PC-9 (cell line): Measurements from ENCODE around the gene NOCT. TPM values are rescaled to one million over a fixed set of nuclear protein-coding genes. Genes with fewer than 3 reads are reported as not detected.

Experiments
- BruUV-seq: library from RNA; stranded (reverse); fragments of 400-500 nt; replicated peaks from 2 replicates; lab custom pipeline; 2021; lab: Mats Ljungman, UMichigan
- CTCF ChIA-PET: fragments of 300-600 bp; sonication (Branson Sonifier 250); formaldehyde crosslinking; loops from one replicate; lab custom pipeline; 2022; ENCODE audit warnings: antibody characterized with exemption; lab: Charles Lee
- POLR2A ChIA-PET: fragments of 300-600 bp; sonication (Branson Sonifier 250); formaldehyde crosslinking; loops from one replicate; lab custom pipeline; 2022; ENCODE audit warnings: antibody characterized with exemption; ENCODE audit not compliant: unreplicated experiment; lab: Charles Lee
- DNase-seq, 2 experiments: peaks; one replicate each; pipeline versions ENCODE4 v3.0.0 to v3.0.0-alpha.2; 2015 to 2022; ENCODE audit warnings: mixed read lengths in 1 of 2
- H2AFZ ChIP-seq: fragments of 200-600 bp; sonication (generic); 2 replicates; pipeline ENCODE4 v1.8.1; 2017; ENCODE audit warnings: antibody characterized with exemption
- H3F3A ChIP-seq: fragments of 200-600 bp; sonication (generic); 2 replicates; pipeline ENCODE4 v1.8.1; 2017; ENCODE audit warnings: antibody characterized with exemption, mild to moderate bottlenecking, low read depth; ENCODE audit not compliant: insufficient read depth
- H3K27ac ChIP-seq: fragments of 200-600 bp; sonication (generic); 2 replicates; pipeline ENCODE4 v1.6.1; 2016; ENCODE audit warnings: mixed run types
- H3K27me3 ChIP-seq: fragments of 200-600 bp; sonication (generic); 2 replicates; pipeline ENCODE4 v1.6.1; 2016; ENCODE audit warnings: low read depth, mixed run types; ENCODE audit not compliant: insufficient read depth
- H3K36me3 ChIP-seq: fragments of 200-600 bp; sonication (generic); 2 replicates; pipeline ENCODE4 v1.6.1; 2016; ENCODE audit warnings: low read depth, mixed run types
- H3K4me1 ChIP-seq: fragments of 200-600 bp; sonication (generic); replicated peaks from 2 replicates; pipeline ENCODE4 v1.6.1; 2016; ENCODE audit warnings: mixed run types; ENCODE audit not compliant: insufficient read depth
- H3K4me2 ChIP-seq: fragments of 200-600 bp; sonication (generic); 2 replicates; pipeline ENCODE4 v1.6.1; 2017; ENCODE audit warnings: mixed run types
- H3K4me3 ChIP-seq: fragments of 200-600 bp; sonication (generic); 2 replicates; pipeline ENCODE4 v1.6.1; 2016; ENCODE audit warnings: mixed run types
- H3K79me2 ChIP-seq: fragments of 200-600 bp; sonication (generic); 2 replicates; pipeline ENCODE4 v1.6.1; 2017; ENCODE audit warnings: low read depth, mixed run types
- H3K9me2 ChIP-seq: fragments of 200-600 bp; sonication (generic); 2 replicates; pipeline ENCODE4 v1.8.1; 2017; ENCODE audit warnings: mild to moderate bottlenecking; ENCODE audit not compliant: insufficient read depth
- H3K9me3 ChIP-seq: fragments of 200-600 bp; sonication (generic); 2 replicates; pipeline ENCODE4 v1.8.1; 2016; ENCODE audit warnings: low read depth; ENCODE audit not compliant: insufficient read depth
- H4K20me1 ChIP-seq: fragments of 200-600 bp; sonication (generic); 2 replicates; pipeline ENCODE4 v1.8.1; 2017; ENCODE audit not compliant: insufficient read depth
- EZH2 ChIP-seq: fragments of 200-600 bp; sonication (generic); IDR thresholded peaks from 2 replicates; pipeline ENCODE4 v1.8.0; 2017; ENCODE audit warnings: antibody characterized with exemption, low read depth
- intact Hi-C: fragments of 100-400 bp; cut with micrococcal nuclease; formaldehyde crosslinking; loops from one replicate; pipeline ENCODE4 v1.10.0; 2022; ENCODE audit not compliant: unreplicated experiment
- total RNA-seq: library from RNA; stranded (reverse); gene quantifications from 2 replicates; pipeline ENCODE4 v1.2.3, GENCODE V29; 2021
- TF ChIP-seq, protein P1 (sequence below): fragments of 200-600 bp; sonication (generic); conservative IDR thresholded peaks from 2 replicates; pipeline ENCODE4 v1.6.1; 2017; ENCODE audit warnings: mixed run types, antibody characterized with exemption, mild to moderate bottlenecking, moderate library complexity

Gene NOCT
- total RNA-seq, 1 experiment from 2014 or later: 6.8 TPM

DNA sequence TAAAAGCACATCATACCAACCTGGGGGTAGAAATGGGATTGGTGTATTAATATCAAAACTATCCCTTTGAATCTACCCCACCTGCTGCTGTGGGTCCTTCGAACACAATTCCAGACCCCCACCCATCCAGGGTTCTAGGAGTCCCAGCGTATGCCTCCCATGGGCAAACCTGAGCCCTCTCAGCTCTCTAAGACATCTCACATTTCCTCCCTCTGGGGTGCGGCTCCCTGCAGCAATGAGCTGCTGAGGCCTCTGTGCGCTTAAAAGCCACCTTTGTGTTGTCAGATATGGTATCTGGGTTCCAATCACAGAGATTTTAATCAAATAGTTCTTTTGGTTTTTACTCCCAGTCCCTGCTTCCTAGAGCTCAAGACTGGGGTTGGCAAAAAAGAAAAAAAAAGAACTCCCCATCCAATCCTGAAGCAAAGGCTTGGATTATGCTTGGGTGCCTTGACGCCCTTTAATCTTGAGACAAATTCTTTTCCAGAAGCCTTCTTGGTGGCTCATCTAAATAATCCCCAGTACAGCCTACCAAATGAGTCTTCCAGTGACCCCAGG lies 37.5 kb upstream of the NOCT start:
- CTCF ChIA-PET: no interaction called here
- POLR2A ChIA-PET: interaction anchor here (0.6 kb wide), 1 partner anchor 564 kb away, joined by 9 read pairs; no protein-coding TSS in a partner anchor
- no peaks in the 10 kb centered on the region for H3K9me2 ChIP-seq
- intact Hi-C loops: loop anchor here (1.0 kb wide), 1 partner anchor 36 kb away; no protein-coding TSS in a partner anchor
- H3K27ac ChIP-seq: peak overlapping the region; percentile 10; the same call in 1 of the 2 replicates
- peaks cover 36% of the 10 kb centered on the region for H3K4me1 ChIP-seq
- H3K79me2 ChIP-seq: no peaks in the 10 kb centered on the region
- H3K9me3 ChIP-seq: no peaks in the 10 kb centered on the region
- peaks cover 8% of the 10 kb centered on the region; the same call in 1 of the 2 replicates for H3F3A ChIP-seq
- H3K36me3 ChIP-seq: no peaks in the 10 kb centered on the region
- no peaks in the 10 kb centered on the region for H3K27me3 ChIP-seq
- H3K4me2 ChIP-seq: peak overlapping the region; percentile 26; the same call in 1 of the 2 replicates
- no peak overlapping the region for H3K4me3 ChIP-seq
- no peak for DNase-seq
- no TSS peak for BruUV-seq
- H4K20me1 ChIP-seq: no peaks in the 10 kb centered on the region
- no peak overlapping the region for H2AFZ ChIP-seq
- TF ChIP-seq EZH2: no peak
- TF ChIP-seq, protein P1, sequence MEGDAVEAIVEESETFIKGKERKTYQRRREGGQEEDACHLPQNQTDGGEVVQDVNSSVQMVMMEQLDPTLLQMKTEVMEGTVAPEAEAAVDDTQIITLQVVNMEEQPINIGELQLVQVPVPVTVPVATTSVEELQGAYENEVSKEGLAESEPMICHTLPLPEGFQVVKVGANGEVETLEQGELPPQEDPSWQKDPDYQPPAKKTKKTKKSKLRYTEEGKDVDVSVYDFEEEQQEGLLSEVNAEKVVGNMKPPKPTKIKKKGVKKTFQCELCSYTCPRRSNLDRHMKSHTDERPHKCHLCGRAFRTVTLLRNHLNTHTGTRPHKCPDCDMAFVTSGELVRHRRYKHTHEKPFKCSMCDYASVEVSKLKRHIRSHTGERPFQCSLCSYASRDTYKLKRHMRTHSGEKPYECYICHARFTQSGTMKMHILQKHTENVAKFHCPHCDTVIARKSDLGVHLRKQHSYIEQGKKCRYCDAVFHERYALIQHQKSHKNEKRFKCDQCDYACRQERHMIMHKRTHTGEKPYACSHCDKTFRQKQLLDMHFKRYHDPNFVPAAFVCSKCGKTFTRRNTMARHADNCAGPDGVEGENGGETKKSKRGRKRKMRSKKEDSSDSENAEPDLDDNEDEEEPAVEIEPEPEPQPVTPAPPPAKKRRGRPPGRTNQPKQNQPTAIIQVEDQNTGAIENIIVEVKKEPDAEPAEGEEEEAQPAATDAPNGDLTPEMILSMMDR: no peak

DNA sequence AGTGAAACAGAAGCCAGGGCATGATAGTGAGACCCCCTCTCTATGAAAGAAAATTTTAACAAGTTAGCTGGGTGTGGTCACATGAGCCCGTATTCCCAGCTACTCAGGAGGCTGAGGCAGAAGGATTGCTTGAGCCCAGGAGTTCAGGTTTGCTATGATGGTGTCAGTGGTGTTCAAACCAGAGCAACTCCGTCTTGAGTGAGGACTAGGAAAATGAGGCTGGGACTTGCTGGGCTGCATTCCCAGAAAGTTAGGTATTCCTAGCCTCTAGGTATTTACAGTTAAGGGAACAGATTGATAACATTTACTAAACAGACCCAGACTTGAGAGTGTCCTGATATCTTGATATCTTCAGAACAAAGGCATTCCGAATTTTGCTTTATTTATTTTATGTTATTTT lies 37.0 kb upstream of the NOCT start:
- Histone ChIP-seq H3K4me3 (no peak overlapping the region), H4K20me1 (no peaks in the 10 kb centered on the region), H2AFZ (no peak overlapping the region), H3K4me2 (peak overlapping the region; percentile 26; the same call in 1 of the 2 replicates), H3K36me3 (no peaks in the 10 kb centered on the region), H3K27me3 (no peaks in the 10 kb centered on the region), H3F3A (peaks cover 8% of the 10 kb centered on the region; the same call in 1 of the 2 replicates), H3K9me2 (no peaks in the 10 kb centered on the region), H3K79me2 (no peaks in the 10 kb centered on the region), H3K4me1 (peaks cover 39% of the 10 kb centered on the region), H3K9me3 (no peaks in the 10 kb centered on the region), H3K27ac (peak overlapping the region; percentile 10; the same call in 1 of the 2 replicates)
- BruUV-seq: no TSS peak
- POLR2A ChIA-PET: interaction anchor here (0.6 kb wide), 2 partner anchors 563 to 747 kb away, joined by 4 to 9 read pairs; no protein-coding TSS in a partner anchor
- no peak for TF ChIP-seq EZH2
- TF ChIP-seq, protein P1: no peak
- DNase-seq: peak; percentile 54 to 79
- intact Hi-C loops: loop anchor here (1.0 kb wide), 1 partner anchor 36 kb away; no protein-coding TSS in a partner anchor
- CTCF ChIA-PET: no interaction called here

DNA sequence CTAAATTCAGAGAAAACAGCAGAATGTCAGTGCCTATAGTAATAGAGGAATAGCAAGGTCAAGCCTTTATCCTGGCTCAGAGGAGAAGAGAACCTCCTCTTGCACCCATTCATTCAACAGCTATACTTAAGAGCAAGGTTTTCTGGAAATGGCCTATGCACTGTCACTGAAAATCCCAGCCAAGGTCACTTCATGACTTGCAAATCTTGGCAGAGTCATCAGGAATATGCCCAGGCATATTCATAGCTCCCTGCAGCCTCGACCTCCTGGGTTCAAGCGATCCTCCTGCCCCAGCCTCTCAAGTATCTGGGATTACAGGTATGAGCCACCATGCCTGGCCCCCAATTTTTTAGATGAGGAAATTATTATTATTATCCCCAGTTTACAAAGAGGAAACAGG lies 35.8 kb upstream of the NOCT start:
- Histone ChIP-seq H3K79me2 (no peaks in the 10 kb centered on the region), H3K27ac (no peak overlapping the region), H3K9me2 (no peaks in the 10 kb centered on the region), H3K4me1 (peaks cover 39% of the 10 kb centered on the region), H3F3A (peaks cover 8% of the 10 kb centered on the region; the same call in 1 of the 2 replicates), H4K20me1 (no peaks in the 10 kb centered on the region), H3K4me3 (no peak overlapping the region), H3K27me3 (no peaks in the 10 kb centered on the region), H3K9me3 (no peaks in the 10 kb centered on the region), H3K36me3 (no peaks in the 10 kb centered on the region), H2AFZ (no peak overlapping the region), H3K4me2 (no peak overlapping the region)
- BruUV-seq: no TSS peak
- POLR2A ChIA-PET: no interaction called here
- no peak for DNase-seq
- intact Hi-C loops: no loop called here
- TF ChIP-seq, protein P1: no peak
- TF ChIP-seq EZH2: no peak
- CTCF ChIA-PET: no interaction called here
